HG03039 (cell line): ENCODE measurements around the gene PI4KB.
"Not testable (repeated sequence)": the region's sequence is repeated elsewhere in the genome, so short reads cannot be mapped to it uniquely, and the experiment has no call there.

Experiments used
- ATAC-seq: cut with Tn5 transposase; IDR thresholded peaks from one replicate; pipeline ENCODE4 v1.9.1; 2021; ENCODE audit warnings: mild to moderate bottlenecking, moderate library complexity; ENCODE audit not compliant: unreplicated experiment

PI4KB gene

DNA sequence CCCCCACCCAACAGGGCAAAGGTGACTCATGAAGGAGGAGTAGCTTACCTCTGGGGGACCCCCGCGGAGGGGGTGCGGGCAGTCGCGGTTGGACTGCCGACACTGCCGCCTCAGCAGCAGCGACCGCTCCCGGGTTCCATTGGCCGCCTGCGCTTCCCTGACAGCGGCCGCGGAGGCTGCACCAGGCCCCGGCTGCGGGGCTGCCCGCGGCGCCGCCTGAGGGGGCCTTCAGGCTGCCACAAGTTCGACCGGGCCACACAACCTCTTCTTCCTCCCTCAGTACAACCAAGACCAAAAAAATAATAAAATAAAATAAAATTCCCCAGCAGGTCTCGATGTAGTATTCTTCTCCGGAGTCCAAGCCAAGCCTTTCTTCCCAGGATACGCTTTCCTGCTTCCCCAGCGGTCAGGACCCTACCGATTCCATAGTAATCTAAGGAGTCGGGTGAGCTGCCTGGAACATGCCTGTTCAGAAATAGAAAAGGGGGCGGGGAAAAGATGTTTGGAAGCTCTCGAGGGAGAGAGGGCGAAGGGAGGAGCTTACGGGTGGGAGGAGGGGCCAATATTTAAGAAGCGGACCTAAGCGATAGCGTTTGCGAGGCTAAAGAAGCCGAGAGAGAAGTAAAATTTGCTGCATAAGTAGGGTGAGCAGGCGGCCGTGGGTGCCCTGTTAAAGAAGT, at the start of gene PI4KB:
TSS of gene PI4KB (minus strand) at position 194 of the 680 bp plus-strand sequence. CDS start 10,935 bp downstream, outside the sequence.
- peak; percentile 57 for ATAC-seq

DNA sequence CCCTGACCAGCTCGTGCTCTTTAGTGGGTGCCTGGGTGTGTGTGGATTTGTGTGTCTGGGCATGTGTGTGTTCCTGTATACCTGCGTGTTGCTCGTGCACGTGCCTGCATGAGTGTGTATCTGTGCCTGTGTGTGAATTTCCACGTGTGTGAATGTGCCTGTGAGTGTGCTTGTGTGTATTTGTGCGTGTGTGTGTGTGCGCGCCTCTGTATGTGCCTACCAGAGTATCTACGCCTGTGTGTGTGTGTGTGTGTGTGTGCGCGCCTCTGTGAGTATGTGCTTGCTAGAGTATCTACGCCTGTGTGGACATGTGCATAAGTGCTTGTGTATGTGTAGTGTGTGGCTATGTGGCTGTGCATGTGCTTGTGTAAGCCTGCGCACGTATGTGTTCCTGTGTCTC, 46.0 kb upstream of the PI4KB start:
- ATAC-seq: no peak

DNA sequence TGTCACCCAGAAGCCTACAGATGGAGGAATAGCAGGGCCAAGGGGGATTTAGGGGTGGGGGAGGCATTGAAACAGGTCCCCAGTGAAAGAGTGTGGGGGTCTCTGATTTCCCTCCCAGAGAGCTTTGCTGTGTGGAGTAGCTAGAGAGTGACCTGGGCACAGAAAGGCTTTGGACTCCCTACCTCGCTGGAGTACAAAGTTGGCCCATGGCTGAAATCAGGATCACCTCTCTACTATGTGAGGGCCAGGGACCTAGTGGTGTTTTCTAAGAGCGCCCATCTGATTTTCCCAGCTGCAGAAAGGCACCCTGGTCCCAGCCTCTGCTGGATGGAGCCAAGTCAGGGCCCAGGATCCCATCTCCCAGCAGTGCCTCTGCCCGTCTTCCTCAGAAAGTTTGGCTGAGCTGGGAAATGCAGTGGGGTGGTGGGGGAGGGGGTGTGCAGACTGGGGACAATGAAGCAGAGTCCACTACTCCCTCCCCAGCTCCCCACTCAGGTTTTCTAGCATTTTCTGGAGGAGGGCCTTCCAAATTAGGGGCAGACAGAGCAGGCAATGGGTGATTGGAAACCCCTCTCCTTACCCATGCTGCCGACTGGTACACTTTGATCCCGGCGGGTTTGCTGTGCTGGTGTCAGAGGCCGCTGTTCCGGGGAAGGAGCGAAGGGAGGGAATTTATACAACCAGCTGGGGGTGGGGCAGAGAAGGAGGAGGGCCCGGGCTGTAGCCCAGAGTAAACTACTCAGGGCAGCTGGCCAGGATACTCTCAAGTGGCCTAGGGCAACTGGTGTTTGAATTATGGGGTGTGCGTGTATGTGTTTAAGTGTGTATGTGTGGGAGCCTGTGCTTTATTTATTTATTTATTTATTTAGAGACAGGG, 45.1 kb upstream of the PI4KB start, which contains the start of gene SELENBP1:
TSS of gene SELENBP1 (minus strand) at position 648 of the 877 bp plus-strand sequence. CDS start at position 584, 64 bp downstream.
- no peak for ATAC-seq

DNA sequence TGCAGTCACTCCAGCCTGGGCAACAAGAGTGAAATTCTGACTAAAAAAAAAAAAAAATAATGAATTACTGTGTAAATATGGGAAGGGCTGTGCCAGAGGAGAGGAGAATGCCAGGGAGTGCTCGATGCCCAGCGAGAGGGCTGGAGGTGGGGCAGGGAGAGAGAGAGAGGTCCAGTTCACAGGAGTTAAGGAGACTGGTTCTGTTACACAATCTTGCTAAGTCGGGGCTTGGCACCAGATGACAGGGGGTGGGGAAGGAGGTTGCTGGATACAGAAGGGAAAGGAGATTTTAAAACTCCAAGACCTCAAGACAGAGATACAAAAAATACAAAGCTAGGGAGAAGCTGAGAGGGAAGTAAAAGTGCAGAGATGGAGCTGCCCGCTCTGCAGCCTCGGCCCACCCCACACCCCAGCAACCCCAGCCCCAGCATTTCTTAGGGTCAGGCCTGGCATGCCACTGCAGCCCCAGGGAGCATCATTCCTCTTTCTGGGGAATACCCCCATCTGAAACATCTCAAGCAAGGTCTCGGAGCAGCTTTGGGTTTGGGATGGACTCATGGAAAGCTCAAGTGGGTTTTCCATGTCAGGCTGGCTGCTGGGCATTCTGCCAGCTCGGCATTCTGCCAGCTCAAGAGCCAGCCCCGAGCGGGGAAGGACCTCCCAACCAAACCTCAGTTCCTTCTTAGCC, 44.3 kb upstream of the PI4KB start:
- ATAC-seq: no peak

DNA sequence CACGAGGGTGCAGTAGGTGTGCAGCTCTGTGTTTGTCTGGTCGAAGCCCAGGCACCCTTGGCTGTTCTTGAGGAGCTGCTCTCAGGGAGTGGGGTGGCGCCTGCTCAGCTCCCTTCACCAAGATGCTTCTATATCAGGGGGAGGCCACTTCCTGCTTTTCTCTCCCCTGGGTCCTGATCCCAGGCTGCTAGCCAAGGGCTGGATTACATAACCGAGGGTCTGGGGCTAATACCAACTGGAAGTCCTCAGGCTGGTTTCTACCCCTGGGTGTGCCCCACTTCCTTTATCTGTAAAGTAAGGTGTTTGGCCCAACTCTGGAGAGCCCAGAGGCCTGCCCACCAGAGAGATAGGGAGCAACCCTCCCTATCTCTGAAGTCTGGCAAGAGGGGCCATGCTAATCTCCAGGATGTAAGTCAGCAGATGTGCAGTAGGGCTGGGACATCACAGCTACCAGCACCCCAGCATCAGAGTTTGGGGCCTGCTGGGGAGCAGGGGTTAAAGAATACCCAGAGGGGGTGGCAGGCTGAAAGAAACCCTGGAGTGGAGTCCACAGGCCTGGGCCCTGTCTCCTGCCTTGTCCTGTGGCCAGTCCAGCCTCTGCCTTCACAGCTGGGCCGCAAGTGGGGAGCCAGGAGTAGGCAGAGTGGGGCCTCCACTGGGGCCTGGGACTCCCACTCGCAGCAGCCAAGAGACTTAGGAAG, 43.1 kb upstream of the PI4KB start:
- no peak for ATAC-seq

DNA sequence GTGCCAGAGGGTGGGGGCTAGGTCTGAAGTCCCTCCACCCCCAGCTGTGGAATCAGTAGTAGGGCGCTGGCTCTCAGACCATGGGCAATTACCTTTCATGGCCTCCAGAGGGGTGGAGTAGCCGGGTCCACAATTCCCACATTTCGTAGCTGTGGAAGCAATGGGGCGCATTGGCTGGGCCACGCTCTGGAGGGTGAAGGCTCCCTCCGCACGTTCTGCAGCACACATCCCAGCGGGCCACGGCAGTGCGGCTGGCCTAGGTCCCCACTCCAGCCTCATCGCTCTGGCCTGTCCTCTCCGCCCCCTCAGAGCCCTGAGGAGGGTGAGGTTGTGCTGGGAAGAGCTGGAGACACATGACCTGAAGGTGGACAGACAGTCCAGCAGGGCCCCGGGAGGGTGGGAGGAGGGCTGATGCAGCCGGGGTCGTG, 42.4 kb upstream of the PI4KB start:
- no peak for ATAC-seq

DNA sequence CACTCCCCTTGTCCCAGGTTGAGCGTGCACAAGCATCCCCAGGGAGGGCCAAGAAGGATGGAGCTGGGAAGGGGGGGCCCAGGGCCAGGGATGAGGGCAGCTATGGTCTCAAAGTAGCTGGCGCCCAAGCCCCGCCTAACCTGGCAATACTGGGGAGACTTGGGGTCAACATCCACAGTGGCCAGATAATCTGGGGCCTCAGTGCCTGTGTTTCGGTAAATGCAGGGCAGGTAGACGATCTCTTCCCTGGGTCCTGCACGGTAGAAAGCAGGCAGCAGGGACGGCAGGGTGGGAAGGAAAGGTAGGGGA, 42.0 kb upstream of the PI4KB start:
- no peak for ATAC-seq

DNA sequence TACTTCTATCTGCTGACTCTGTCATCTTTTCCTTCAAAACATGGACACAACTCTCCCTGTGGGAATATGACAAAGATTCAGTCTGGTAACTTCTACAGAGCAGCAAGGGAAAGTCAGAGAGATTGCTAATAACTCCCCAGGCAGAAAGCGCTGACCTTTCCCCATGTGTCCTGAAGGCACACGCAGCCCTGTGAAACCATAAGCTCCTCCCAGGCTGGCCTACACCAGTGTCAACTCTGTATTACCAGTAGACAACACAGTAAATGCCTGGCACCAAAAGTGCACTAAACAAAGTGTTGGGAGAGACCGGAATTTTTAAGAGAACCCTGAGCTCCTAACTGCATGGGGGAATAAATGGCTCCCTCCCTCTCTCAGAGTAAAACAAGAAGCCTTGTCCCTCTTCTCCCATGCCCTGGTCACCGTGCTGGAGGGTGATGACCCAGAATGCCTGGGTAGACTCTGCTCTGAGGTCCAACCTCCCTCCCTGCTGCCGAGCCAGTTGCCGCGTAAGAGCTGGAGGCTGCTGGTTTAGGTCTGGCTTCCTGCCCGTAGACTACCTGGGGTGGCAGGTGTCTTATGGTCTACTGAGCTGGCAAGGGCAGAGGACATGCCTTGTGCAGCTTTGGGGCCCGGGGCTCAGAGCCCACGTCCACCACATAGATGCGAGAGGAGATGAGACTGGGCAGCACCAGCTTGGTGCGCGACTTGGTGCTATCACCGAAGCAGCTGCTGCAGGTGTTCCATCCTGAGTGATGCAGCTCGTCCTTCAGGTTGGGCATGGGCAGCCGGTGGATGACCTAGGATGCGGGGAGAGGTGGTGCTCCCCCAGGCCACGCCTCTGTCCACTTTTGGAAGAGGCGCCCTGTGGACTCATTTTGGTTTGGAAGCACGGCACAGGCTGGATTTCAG, 41.4 kb upstream of the PI4KB start:
- ATAC-seq: no peak

DNA sequence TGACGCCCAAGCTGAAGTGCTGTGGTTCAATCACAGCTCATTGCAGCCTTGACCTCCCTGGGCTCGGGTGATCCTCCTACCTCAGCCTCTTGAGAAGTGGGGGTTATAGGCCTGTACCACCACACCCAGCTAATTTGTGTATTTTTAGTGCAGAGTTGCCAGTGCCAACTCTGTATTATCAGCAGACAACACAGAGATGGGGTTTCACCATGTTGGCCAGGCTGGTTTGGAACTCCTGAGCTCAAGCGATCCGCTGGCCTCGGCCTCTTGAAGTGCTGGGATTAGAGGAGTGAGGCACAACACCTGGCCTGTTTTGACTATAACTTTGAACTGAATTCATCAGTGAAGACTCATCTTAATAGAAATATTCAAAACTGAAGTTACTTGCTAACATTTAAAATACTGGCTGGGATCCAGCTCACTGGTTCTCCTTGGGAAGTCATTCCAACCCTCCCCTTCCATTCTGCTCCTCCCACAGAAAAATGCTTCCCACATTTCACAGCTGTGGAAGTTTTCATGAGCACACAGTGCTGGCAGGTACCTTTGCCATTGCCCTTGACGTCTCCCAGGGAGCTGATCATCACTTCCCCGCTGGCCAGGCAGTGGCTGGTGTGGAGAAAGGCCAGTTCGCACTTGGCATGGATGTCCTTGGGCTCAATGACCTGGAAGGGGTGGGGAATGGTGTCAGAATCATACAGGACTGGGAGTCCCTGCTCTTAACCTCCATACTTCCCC, 40.6 kb upstream of the PI4KB start:
- ATAC-seq: no peak

DNA sequence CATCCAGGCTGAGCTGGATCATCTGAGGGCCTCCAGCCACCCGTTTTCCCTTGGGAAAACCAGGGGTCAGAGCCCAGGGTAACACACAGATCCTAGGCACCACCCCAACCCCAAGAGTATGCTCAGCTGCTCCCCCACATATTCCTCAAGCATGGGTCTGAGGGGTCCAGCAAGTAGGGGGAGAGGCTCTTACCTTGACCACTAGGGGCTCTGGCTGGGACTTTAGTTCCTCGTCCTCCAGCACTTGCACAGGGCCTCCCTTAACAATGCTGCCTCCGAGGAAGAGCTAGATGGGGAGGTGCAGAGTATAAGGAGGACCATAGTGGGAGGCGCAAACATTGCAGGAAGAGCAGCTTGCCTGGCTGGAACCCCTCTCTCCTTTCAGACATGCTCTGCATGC, 37.8 kb upstream of the PI4KB start:
- ATAC-seq: no peak

DNA sequence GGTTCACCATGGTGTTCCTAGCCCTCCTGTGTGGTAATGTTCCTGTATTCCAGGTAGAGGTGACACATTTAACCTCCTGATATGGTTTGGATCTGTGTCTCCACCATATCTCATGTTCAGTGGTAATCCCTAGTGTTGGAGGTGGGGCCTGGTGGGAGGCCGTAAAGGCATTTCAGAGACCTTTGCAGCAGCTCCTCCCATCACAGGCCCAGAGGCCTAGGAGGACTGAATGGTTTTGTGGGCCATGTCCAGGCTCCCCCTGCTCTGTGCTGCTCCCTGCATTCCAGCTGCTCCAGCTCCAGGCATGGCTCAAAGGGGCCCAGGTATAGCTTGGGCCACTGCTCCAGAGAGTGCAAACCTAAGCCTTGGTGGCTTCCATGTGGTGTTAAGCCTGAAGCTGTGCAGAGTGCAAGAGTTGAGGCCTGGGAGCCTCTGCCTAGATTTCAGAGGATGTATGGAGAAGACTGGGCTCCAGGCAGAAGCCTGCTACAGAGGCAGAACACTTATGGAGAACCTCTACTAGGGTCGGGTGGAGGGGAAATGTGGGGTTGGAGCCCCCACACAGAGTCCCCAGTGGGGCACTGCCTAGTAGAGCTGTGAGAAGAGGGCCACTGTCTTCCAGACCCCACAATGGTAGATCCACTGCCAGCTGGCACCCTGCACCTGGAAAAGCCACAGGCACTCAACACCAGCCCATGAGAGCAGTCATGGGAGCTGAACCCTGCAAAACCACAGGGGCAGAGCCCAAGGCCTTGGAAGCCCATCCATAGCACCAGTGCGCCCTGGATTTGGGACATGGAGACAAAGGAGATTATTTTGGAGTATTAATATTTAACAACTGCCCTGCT, 35.3 kb upstream of the PI4KB start:
- ATAC-seq: no peak

DNA sequence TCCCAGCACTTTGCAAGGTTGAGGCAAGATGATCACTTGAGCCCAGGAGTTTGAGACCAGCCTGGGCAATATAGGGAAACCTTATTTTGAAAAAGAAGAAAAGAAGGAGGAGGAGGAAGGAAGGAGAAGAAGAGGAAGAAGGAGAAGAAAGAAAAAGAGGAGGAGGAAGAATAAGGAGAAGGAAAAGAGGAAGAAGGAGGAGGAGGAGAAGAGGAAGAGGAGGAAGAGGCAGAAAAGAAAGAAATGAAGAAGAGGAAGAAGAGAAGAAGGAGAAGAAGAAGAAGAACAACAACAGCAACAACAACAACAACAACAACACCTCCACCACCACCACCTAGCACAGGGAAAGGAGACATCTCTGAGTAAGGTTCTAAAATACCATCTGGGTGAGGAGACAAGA, 34.7 kb upstream of the PI4KB start:
- no peak for ATAC-seq

DNA sequence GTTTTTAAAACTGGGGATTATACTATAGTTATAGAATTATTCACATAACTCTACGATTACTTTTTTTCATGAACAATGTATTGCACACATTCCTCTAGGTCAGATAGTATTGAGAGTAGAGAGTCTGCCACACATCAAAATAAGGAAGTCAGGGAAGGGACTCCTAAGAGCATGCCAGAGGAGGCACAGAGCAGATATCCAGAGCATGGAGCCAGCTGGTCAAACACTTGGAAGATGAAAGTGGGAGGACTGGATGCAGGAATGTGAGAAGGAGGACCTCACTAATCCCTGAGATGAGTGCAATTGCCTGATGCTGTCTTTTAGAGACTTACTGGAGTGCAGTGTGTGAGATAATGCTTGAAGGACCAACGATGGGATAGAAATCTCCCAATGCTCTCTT, 29.5 kb upstream of the PI4KB start:
- ATAC-seq: no peak

DNA sequence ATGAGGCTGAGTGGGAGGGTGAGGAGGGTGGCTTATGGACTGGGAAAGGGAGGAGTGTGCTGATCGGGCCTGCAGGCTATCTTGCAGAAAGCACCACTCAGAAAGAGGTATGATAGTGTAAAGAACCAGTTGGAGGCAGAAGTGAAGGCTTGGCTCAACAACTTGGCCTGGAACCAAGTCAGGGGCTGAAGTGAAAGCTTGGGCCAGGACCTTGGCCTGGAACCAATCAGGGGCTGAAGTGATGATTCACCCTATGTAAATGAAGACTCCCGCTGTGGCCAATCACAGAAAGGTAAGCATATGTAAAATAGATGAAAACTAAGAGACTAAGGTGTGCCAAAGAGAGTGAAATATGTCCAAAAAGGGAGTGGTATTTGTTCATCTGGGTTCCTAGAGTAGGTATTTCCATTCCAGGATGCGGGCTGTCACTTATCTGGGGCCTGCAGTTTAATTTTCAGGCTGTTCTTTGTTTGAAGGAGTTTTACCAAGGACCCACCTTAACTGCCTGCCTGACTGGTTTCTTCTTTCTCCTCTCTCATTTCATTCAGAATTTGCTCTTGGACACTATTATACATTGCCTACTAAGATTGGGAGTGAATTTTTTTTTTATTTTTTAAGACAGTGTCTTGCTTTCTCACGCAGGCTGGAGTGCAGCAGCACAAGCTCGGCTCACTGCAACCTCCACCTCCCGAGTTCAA, 25.0 kb upstream of the PI4KB start:
- ATAC-seq: no peak

DNA sequence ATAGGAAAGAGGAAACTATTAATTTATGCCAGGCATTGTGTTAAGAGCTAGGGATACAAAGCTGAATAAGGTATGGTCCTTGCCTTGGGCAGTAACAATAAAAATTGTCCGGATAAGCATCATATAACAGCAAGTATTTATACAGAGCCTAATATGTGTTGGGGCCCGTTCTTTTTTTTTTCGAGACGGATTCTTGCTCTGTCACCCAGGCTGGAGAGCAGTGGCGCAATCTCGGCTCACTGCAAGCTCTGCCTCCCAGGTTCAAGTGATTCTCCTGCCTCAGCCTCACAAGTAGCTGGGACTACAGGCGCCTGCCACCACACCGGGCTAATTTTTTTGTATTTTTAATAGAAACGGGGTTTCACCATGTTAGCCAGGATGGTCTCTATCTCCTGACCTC, 23.1 kb upstream of the PI4KB start:
- ATAC-seq: not testable (repeated sequence)

DNA sequence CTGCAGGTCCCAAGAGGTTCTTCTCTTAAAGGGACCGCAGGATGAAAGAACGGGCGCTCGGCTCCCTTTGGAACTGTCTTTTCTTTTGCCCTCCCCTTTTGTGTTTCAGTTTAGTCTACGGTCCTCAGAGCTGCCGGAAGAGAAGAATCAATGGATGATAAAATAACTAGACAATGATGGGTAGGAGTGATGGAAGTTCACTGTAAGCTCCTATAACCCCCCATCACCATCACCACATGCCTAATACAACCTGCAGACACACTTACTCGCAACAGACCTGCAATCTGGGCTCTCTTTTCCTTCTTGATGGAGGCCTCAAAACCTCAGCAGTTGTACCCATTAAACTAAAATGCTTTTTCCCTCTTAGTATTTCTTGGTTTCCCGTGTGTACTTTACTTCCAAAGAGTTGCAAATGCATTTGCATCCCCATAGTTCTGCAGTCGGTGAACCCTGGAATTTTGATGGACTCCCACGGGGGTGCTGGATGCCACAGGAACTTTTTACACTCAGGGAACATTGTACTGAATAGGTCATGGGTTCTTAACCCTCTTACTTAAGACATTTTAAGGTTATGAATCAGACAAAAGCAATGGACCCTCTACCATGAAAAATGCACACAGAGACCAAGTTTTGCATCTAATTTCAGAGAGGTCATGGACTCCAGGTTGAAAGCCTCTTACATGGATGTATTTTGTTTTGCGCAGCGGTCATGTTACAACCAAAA, 20.5 kb upstream of the PI4KB start:
- no peak for ATAC-seq
